Karpas-422 (cell line): ENCODE results near the gene ADAM8. TPM values are rescaled to one million over a fixed set of nuclear protein-coding genes. Genes with fewer than 3 reads are reported as not detected.
A peak's percentile ranks its signal among the peaks of the same experiment; 100 is the strongest.

ENCODE experiments used
- DNase-seq: peaks from one replicate; pipeline ENCODE4 v3.0.0-alpha.2; 2015
- H2AFZ ChIP-seq: fragments of 200-600 bp; sonication (generic); 2 replicates; pipeline ENCODE4 v1.6.1; 2014; ENCODE audit warnings: antibody characterized with exemption, low read length, mixed read lengths
- H3K27ac ChIP-seq: fragments of 200-600 bp; sonication (generic); 2 replicates; pipeline ENCODE4 v1.5.1; 2014; ENCODE audit warnings: mild to moderate bottlenecking, low read length, moderate library complexity
- H3K27me3 ChIP-seq: fragments of 200-600 bp; sonication (generic); 2 replicates; pipeline ENCODE4 v1.6.1; 2014; ENCODE audit warnings: low read length, mixed read lengths
- H3K36me3 ChIP-seq: fragments of 200-600 bp; sonication (generic); 2 replicates; pipeline ENCODE4 v1.6.1; 2014; ENCODE audit warnings: low read length, mixed read lengths; ENCODE audit not compliant: insufficient read depth
- H3K4me1 ChIP-seq: fragments of 200-600 bp; sonication (generic); 2 replicates; pipeline ENCODE4 v1.6.1; 2014; ENCODE audit warnings: mild to moderate bottlenecking, low read length, mixed read lengths
- H3K4me2 ChIP-seq: fragments of 200-600 bp; sonication (generic); 2 replicates; pipeline ENCODE4 v1.6.1; 2014; ENCODE audit warnings: low read length, low read depth, mild to moderate bottlenecking; ENCODE audit not compliant: poor library complexity, severe bottlenecking
- H3K4me3 ChIP-seq: fragments of 200-600 bp; sonication (generic); 2 replicates; pipeline ENCODE4 v1.5.1; 2014; ENCODE audit warnings: mild to moderate bottlenecking, antibody characterized with exemption, low read length, mixed read lengths
- H3K79me2 ChIP-seq: fragments of 200-600 bp; sonication (generic); 2 replicates; pipeline ENCODE4 v1.6.1; 2014; ENCODE audit warnings: mild to moderate bottlenecking, low read length, mixed read lengths
- H3K9ac ChIP-seq: fragments of 200-600 bp; sonication (generic); 2 replicates; pipeline ENCODE4 v1.6.0; 2014; ENCODE audit warnings: low read length
- H3K9me2 ChIP-seq: fragments of 200-600 bp; sonication (generic), shearing (Covaris generic); replicated peaks from 2 replicates; pipeline ENCODE4 v1.6.0; 2014; ENCODE audit warnings: mild to moderate bottlenecking, low read length, moderate library complexity; ENCODE audit not compliant: insufficient read depth
- H3K9me3 ChIP-seq: fragments of 300-700, 200-600 bp; sonication (generic); 2 replicates; pipeline ENCODE4 v1.6.1; 2014; ENCODE audit warnings: low read length, mixed read lengths
- H4K20me1 ChIP-seq: fragments of 200-600 bp; sonication (generic); 2 replicates; pipeline ENCODE4 v1.6.1; 2014; ENCODE audit warnings: mild to moderate bottlenecking, antibody characterized with exemption, low read length, low read depth; ENCODE audit not compliant: insufficient read depth
- total RNA-seq: library from RNA; depleted of rRNA; stranded (reverse); fragments of >200 nt; shearing (Covaris generic); gene quantifications from 2 replicates; pipeline ENCODE4 v1.2.3, GENCODE V29; 2014; ENCODE audit warnings: low replicate concordance

ADAM8 gene
- total RNA-seq, 1 experiment from 2014 or later = 0.71 TPM

DNA sequence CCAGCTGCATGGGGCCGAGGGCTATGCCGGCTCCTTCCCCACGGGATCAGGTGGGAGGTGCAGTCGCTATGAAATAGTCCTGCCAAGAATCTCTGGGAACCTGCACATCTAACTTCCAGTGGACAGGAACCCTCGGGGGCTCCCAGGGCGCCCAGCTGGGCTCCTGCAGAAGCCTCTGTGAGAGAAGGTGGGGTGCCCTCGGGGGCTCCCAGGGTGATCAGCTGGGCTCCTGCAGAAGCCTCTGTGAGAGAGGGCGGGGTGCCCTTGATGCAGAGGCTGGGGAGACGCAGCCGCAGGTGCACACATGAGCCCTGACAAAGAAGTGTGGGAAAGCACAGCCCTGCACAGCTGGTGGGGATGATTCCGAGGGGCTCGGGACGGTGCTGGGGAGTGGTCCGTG is 33.1 kb downstream of the ADAM8 start:
- H3K4me3 ChIP-seq = no peak overlapping the region
- H3K79me2 ChIP-seq = no peaks in the 10 kb centered on the region
- no peak overlapping the region for H3K9ac ChIP-seq
- no peaks in the 10 kb centered on the region for H3K9me3 ChIP-seq
- H3K27me3 ChIP-seq = no peaks in the 10 kb centered on the region
- no peak overlapping the region for H3K27ac ChIP-seq
- no peak overlapping the region for H2AFZ ChIP-seq
- DNase-seq = no peak
- H3K36me3 ChIP-seq = no peaks in the 10 kb centered on the region
- H3K9me2 ChIP-seq = no peaks in the 10 kb centered on the region
- H4K20me1 ChIP-seq = no peaks in the 10 kb centered on the region
- no peak overlapping the region for H3K4me2 ChIP-seq
- no peaks in the 10 kb centered on the region for H3K4me1 ChIP-seq

DNA sequence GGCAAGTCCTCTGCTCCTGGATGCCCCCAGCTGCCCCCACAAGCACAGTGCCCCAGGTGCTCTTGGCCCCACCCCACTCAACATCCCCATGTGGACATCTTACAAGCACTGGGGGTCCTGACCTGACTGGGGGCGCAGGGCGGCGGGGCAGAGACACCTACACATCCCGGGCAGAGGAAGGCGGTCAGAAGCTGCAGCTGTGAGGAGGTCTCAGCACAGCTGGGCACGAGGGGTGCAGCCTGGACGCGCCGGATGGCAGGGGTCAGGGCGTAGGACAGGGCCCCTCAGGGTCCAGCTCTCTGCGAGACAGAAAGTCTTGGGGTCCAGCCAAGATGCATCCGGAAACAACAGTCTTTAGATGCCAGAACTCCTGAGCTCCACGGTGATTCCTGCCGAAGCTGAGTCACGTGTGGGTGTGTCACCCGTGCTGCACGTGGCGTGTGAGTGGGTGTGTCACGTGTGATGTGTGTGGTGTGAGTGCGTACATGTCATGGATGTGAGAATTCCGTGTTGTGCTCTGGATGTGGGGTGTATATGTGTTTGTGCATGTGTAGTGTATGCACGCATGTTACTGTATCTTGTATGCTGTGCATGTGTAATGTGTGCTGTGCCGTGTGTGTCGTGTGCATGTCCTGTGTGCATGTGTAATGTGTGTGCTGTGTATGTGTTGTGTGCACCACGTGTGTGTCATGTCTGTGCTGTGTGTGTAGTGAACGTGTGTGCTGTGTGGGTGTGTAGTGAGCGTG is 33.9 kb downstream of the ADAM8 start:
- H4K20me1 ChIP-seq = no peaks in the 10 kb centered on the region
- no peaks in the 10 kb centered on the region for H3K27me3 ChIP-seq
- no peak overlapping the region for H2AFZ ChIP-seq
- no peaks in the 10 kb centered on the region for H3K4me1 ChIP-seq
- no peaks in the 10 kb centered on the region for H3K36me3 ChIP-seq
- H3K9me3 ChIP-seq = no peaks in the 10 kb centered on the region
- no peaks in the 10 kb centered on the region for H3K79me2 ChIP-seq
- no peak overlapping the region for H3K4me2 ChIP-seq
- no peak overlapping the region for H3K9ac ChIP-seq
- no peaks in the 10 kb centered on the region for H3K9me2 ChIP-seq
- no peak for DNase-seq
- H3K4me3 ChIP-seq = no peak overlapping the region
- H3K27ac ChIP-seq = no peak overlapping the region

DNA sequence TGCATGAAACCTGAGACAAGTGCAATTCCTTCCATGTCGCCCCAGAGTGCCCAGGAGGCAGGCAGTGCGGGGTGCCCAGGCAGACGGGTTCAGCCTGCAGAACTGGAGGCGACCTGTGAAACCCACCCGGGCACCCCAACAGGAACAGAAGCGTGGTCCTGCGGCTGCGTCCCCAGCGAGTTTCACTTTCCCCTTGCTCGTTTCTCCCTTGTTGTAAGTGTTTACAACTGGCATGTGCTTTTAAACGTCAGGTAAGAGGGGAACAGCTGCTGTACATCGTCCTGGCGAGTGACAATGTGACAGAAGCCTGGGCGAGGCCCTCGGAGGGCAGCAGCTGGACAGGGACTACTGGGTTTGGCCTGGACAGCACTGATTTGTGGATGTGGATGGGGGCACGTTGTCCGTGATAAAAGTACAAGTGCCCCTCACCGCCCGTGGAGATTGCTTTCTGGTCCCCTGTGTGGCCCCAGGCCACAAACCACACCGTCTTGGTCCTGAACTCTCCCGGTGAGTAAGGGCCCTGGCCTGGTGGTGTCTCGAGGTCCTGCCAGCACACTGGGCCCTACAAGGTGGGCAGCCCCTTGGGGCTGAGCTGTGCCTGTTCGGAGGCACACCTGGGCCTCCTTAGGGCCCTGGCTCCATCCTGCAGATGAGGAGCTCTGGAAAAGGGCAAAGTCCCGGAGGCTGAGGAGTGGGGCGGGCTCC is 35.0 kb downstream of the ADAM8 start:
- Histone ChIP-seq H3K36me3 (no peaks in the 10 kb centered on the region), H3K79me2 (no peaks in the 10 kb centered on the region), H3K9me3 (no peaks in the 10 kb centered on the region), H3K9ac (no peak overlapping the region), H3K27ac (no peak overlapping the region), H3K9me2 (no peaks in the 10 kb centered on the region), H2AFZ (no peak overlapping the region), H3K4me1 (no peaks in the 10 kb centered on the region), H3K4me3 (no peak overlapping the region), H3K27me3 (no peaks in the 10 kb centered on the region), H3K4me2 (peak overlapping the region; percentile 26), H4K20me1 (no peaks in the 10 kb centered on the region)
- DNase-seq = no peak

GRCh38 chr10:133239990-133240389 is 36.7 kb downstream of the ADAM8 start:
- no peaks in the 10 kb centered on the region for H3K27me3 ChIP-seq
- H3K9ac ChIP-seq = no peak overlapping the region
- H4K20me1 ChIP-seq = no peaks in the 10 kb centered on the region
- H3K36me3 ChIP-seq = no peaks in the 10 kb centered on the region
- no peak overlapping the region for H2AFZ ChIP-seq
- no peaks in the 10 kb centered on the region for H3K9me2 ChIP-seq
- no peaks in the 10 kb centered on the region for H3K9me3 ChIP-seq
- H3K4me3 ChIP-seq = no peak overlapping the region
- no peak overlapping the region for H3K4me2 ChIP-seq
- no peak for DNase-seq
- H3K4me1 ChIP-seq = no peaks in the 10 kb centered on the region
- no peak overlapping the region for H3K27ac ChIP-seq
- H3K79me2 ChIP-seq = no peaks in the 10 kb centered on the region

DNA sequence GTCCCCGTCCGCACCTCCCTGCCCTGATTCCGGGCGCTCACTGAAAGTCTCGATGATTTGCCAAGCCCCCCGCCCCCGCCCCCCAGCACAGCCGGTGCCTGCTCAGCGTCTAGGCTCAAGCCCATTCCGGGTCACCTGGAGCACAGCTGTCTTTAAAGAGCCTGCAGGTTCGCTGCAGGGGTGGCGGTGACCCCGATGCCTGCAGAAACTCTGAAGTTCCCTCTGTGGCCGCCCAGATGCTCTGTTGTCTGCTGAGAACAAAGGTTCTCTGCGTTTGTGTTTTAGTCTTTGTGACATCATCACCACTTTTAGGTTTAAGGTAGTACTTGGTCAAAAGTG is 38.2 kb downstream of the ADAM8 start:
- H3K4me1 ChIP-seq = no peaks in the 10 kb centered on the region
- H3K36me3 ChIP-seq = no peaks in the 10 kb centered on the region
- H3K9ac ChIP-seq = no peak overlapping the region
- H3K4me2 ChIP-seq = no peak overlapping the region
- DNase-seq = no peak
- H3K4me3 ChIP-seq = no peak overlapping the region
- no peaks in the 10 kb centered on the region for H4K20me1 ChIP-seq
- no peaks in the 10 kb centered on the region for H3K27me3 ChIP-seq
- H3K9me2 ChIP-seq = no peaks in the 10 kb centered on the region
- H3K27ac ChIP-seq = no peak overlapping the region
- H2AFZ ChIP-seq = no peak overlapping the region
- no peaks in the 10 kb centered on the region for H3K79me2 ChIP-seq
- no peaks in the 10 kb centered on the region for H3K9me3 ChIP-seq

DNA sequence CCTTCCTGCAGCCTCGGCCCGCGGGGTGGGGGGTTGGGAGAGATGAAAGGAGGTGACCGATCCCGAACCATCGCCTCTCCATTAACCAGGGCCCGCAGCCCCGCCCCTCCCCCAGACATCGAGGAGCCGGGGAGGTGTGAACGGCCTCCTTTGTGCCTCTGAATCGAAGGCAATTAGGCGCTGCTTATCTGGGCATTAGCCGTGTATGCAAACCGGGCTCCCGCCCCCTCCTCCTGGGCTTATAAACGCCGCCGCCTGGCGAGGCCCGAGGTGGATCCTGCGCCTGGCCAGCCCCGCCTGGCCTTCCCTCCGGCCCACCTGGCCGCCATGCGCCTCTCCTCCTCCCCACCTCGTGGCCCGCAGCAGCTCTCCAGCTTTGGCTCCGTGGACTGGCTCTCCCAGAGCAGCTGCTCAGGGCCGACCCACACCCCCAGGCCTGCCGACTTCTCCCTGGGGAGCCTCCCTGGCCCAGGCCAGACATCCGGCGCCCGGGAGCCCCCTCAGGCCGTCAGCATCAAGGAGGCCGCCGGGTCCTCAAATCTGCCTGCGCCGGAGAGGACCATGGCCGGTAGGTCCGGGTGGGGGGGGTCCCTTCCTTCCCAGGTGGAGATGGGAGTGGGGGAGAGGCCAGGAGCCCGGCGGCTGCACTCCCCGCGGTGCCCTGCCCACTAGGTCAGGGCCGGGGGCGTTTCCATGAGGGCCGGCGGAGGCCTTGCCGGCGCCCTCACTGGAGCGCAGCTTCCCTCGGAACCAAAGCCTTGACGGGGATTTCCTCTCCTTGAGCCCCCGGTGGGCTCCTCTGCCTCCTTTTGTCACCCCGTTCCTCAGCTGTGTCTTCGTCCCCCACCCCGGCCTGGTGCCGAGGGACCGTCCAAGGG is 38.8 kb downstream of the ADAM8 start, which contains the start of gene VENTX:
Gene VENTX (plus strand): TSS at position 268 of the 878 bp plus-strand sequence. CDS start 60 bp downstream, at position 328.
- DNase-seq = no peak
- no peak within 1 kb of the TSS for H3K4me2 ChIP-seq
- no peaks in the 10 kb centered on the region for H3K9me3 ChIP-seq
- no peak within 1 kb of the TSS for H3K9ac ChIP-seq
- no peaks in the 10 kb centered on the region for H3K4me1 ChIP-seq
- no peaks in the 10 kb centered on the region for H3K36me3 ChIP-seq
- H4K20me1 ChIP-seq = no peaks in the 10 kb centered on the region
- no peaks in the 10 kb centered on the region for H3K9me2 ChIP-seq
- H3K79me2 ChIP-seq = no peaks in the 10 kb centered on the region
- H3K27ac ChIP-seq = no peak within 1 kb of the TSS
- H3K27me3 ChIP-seq = no peaks in the 10 kb centered on the region
- no peak within 1 kb of the TSS for H3K4me3 ChIP-seq
- no peak within 1 kb of the TSS for H2AFZ ChIP-seq

- Histone ChIP-seq H2AFZ (no peak overlapping the region), H3K9ac (no peak overlapping the region)
Measured at GRCh38 chr10:133237241-133237587, 39.5 kb downstream of the ADAM8 start.

More at GRCh38 chr10:133237241-133237587, 39.5 kb downstream of the ADAM8 start:
- H3K79me2 ChIP-seq = no peaks in the 10 kb centered on the region
- H3K9me3 ChIP-seq = no peaks in the 10 kb centered on the region
- no peaks in the 10 kb centered on the region for H3K27me3 ChIP-seq
- no peak overlapping the region for H3K27ac ChIP-seq
- no peaks in the 10 kb centered on the region for H3K9me2 ChIP-seq
- H3K36me3 ChIP-seq = no peaks in the 10 kb centered on the region
- H4K20me1 ChIP-seq = no peaks in the 10 kb centered on the region
- no peak for DNase-seq
- H3K4me3 ChIP-seq = no peak overlapping the region
- no peaks in the 10 kb centered on the region for H3K4me1 ChIP-seq
- no peak overlapping the region for H3K4me2 ChIP-seq
